K562 (cell line): ENCODE measurements around the gene NFKBIA. TPM values are rescaled to one million over a fixed set of nuclear protein-coding genes. Genes with fewer than 3 reads are reported as not detected.

Source experiments
- ATAC-seq: fragments of 200-7000 bp; cut with Tn5 transposase; 3 replicates; pipeline ENCODE4 v1.9.1; 2020; ENCODE audit warnings: moderate library complexity
- BruUV-seq: library from RNA; stranded (reverse); fragments of 400-500 nt; replicated peaks from 2 replicates; lab custom pipeline; 2021; lab: Mats Ljungman, UMichigan
- CTCF ChIA-PET: fragments of 300-600 bp; formaldehyde crosslinking; extraction: SDS; loops from one replicate; lab custom pipeline; 2021; ENCODE audit warnings: low intra/inter-chr PET ratio; lab: Yijun Ruan, JAX
- POLR2A ChIA-PET: fragments of 300-600, 350-650 bp; sonication (Branson Sonifier 250); formaldehyde crosslinking; extraction: SDS; loops from one replicate; lab custom pipeline; 2021; ENCODE audit warnings: antibody characterized with exemption, inconsistent platforms; lab: Yijun Ruan, JAX
- DNase-seq, 4 experiments: peaks; one replicate each; pipeline versions ENCODE4 v3.0.0 to v3.0.0-alpha.2; 2011 to 2018; ENCODE audit warnings: low spot score in 3 of 4, mixed read lengths in 3 of 4; ENCODE audit errors: extremely low read depth in 1 of 4
- FAIRE-seq: peaks from 2 replicates; lab custom pipeline; 2011; peaks lifted over from hg19 to GRCh38; lab: Jason Lieb, UNC
- H2AFZ ChIP-seq: 2 replicates; pipeline ENCODE4 v1.6.0; 2011; ENCODE audit warnings: low read depth, low read length, control low read depth, inconsistent platforms
- H3K27ac ChIP-seq: fragments of 200-600 bp; 3 replicates; pipeline ENCODE4 v1.8.0; 2011; ENCODE audit warnings: low read depth, mild to moderate bottlenecking, control low read depth, inconsistent platforms, low read length, moderate library complexity, mixed read lengths; ENCODE audit errors: extremely low read depth
- H3K27me3 ChIP-seq, 2 experiments: fragments of 300-600 bp in 1 of 2; 2 replicates in 1 of 2; 3 replicates in 1 of 2; pipeline versions ENCODE4 v1.6.0 to v1.8.0; 2011; ENCODE audit warnings: inconsistent platforms in 2 of 2, low read length in 2 of 2, mild to moderate bottlenecking in 1 of 2, mixed read lengths in 1 of 2, moderate library complexity in 1 of 2; ENCODE audit not compliant: control insufficient read depth in 2 of 2, insufficient read depth in 2 of 2
- H3K36me3 ChIP-seq: fragments of 300-600 bp; 3 replicates; pipeline ENCODE4 v1.8.0; 2011; ENCODE audit warnings: mild to moderate bottlenecking, low read length, inconsistent platforms; ENCODE audit not compliant: control insufficient read depth, insufficient read depth
- H3K4me1 ChIP-seq, 2 experiments: fragments of 200-600 bp in 1 of 2; replicated peaks in 1 of 2; 2 replicates in 1 of 2; 3 replicates in 1 of 2; pipeline versions ENCODE4 v1.5.1 to v1.8.0; 2011; ENCODE audit warnings: inconsistent platforms in 2 of 2, low read length in 2 of 2, mild to moderate bottlenecking in 1 of 2, mixed read lengths in 1 of 2, moderate library complexity in 1 of 2; ENCODE audit not compliant: control insufficient read depth in 2 of 2, insufficient read depth in 2 of 2
- H3K4me2 ChIP-seq: 2 replicates; pipeline ENCODE4 v1.6.1; 2011; ENCODE audit warnings: low read length, control low read depth, inconsistent platforms, mixed read lengths; ENCODE audit not compliant: insufficient read depth
- H3K4me3 ChIP-seq: fragments of 200-600 bp; sonication (generic), shearing (Covaris generic); 2 replicates; pipeline ENCODE4 v1.5.1; 2016; ENCODE audit warnings: control low read depth, inconsistent platforms
- H3K79me2 ChIP-seq: fragments of 200-600 bp; 3 replicates; pipeline ENCODE4 v1.8.0; 2011; ENCODE audit warnings: low read length, inconsistent platforms; ENCODE audit not compliant: control insufficient read depth, insufficient read depth
- H3K9ac ChIP-seq, 2 experiments: 2 replicates each; pipeline versions ENCODE4 v1.6.0 to v1.6.1; 2011; ENCODE audit warnings: low read depth in 2 of 2, low read length in 2 of 2, control low read depth in 1 of 2, inconsistent platforms in 1 of 2, mild to moderate bottlenecking in 1 of 2, mixed read lengths in 1 of 2; ENCODE audit not compliant: insufficient read depth in 1 of 2
- H3K9me1 ChIP-seq: one replicate; pipeline ENCODE4 v1.6.0; 2011; ENCODE audit warnings: inconsistent platforms, mild to moderate bottlenecking, low read length, moderate library complexity; ENCODE audit not compliant: control insufficient read depth, insufficient read depth
- H3K9me3 ChIP-seq: replicated peaks from 2 replicates; pipeline ENCODE4 v1.5.1; 2011; ENCODE audit warnings: low read depth, low read length, inconsistent platforms; ENCODE audit not compliant: control insufficient read depth, insufficient read depth
- H4K20me1 ChIP-seq: replicated peaks from 2 replicates; pipeline ENCODE4 v1.6.1; 2011; ENCODE audit warnings: low read length, inconsistent platforms, mixed read lengths; ENCODE audit not compliant: control insufficient read depth, insufficient read depth
- ADNP ChIP-seq: fragments of 200-800 bp; sonication (Bioruptor generic); IDR thresholded peaks from 2 replicates; pipeline ENCODE4 v1.6.1; 2016; ENCODE audit warnings: missing genetic modification characterization, missing compliant biosample characterization
- ATF7 ChIP-seq: fragments of 450-650 bp; IDR thresholded peaks from 2 replicates; pipeline ENCODE4 v1.7.1; 2014; ENCODE audit warnings: mild to moderate bottlenecking, moderate library complexity
- CXXC5 ChIP-seq: fragments of 250-450 bp; sonication (Bioruptor Pico); IDR thresholded peaks from 2 replicates; pipeline ENCODE4 v1.8.0; 2022; ENCODE audit warnings: inconsistent platforms, mild to moderate bottlenecking, moderate library complexity
- MEF2D ChIP-seq: conservative IDR thresholded peaks from 2 replicates; pipeline ENCODE4 v1.6.1; 2016; ENCODE audit warnings: low read depth, missing genetic modification characterization, missing compliant biosample characterization
- MEIS2 ChIP-seq: fragments of 450-650 bp; IDR thresholded peaks from 2 replicates; pipeline ENCODE4 v1.6.1; 2014; ENCODE audit warnings: mild to moderate bottlenecking; ENCODE audit not compliant: partially characterized antibody
- NEUROD1 ChIP-seq: fragments of 150-350 bp; IDR thresholded peaks from 2 replicates; pipeline ENCODE4 v1.6.1; 2014; ENCODE audit warnings: borderline replicate concordance, low read length, low read depth; ENCODE audit not compliant: partially characterized antibody
- NR3C1 ChIP-seq: sonication (generic); formaldehyde crosslinking; IDR thresholded peaks from 2 replicates; pipeline ENCODE4 v1.8.1; 2022; ENCODE audit warnings: missing genetic modification reagents
- PKNOX1 ChIP-seq: fragments of 450-650 bp; IDR thresholded peaks from 2 replicates; pipeline ENCODE4 v1.6.1; 2016
- SMARCE1 ChIP-seq: fragments of 450-650 bp; IDR thresholded peaks from 2 replicates; pipeline ENCODE4 v1.7.1; 2016; ENCODE audit warnings: mild to moderate bottlenecking
- TAL1 ChIP-seq: fragments of 450-650 bp; IDR thresholded peaks from 2 replicates; pipeline ENCODE4 v1.6.1; 2016; ENCODE audit warnings: mild to moderate bottlenecking
- TFAP4 ChIP-seq: sonication (generic); formaldehyde crosslinking; IDR thresholded peaks from 2 replicates; pipeline ENCODE4 v1.8.0; 2022; ENCODE audit warnings: missing genetic modification reagents, mild to moderate bottlenecking, moderate library complexity, borderline replicate concordance
- ZBTB17 ChIP-seq: fragments of 450-650 bp; formaldehyde crosslinking; IDR thresholded peaks from 2 replicates; pipeline ENCODE4 v1.4.0; 2020; ENCODE audit warnings: mild to moderate bottlenecking
- ZBTB9 ChIP-seq: fragments of 450-650 bp; formaldehyde crosslinking; IDR thresholded peaks from 2 replicates; pipeline ENCODE4 v1.4.0; 2020; ENCODE audit warnings: mild to moderate bottlenecking, moderate library complexity
- ZNF197 ChIP-seq: fragments of 200-800 bp; sonication (Bioruptor generic); IDR thresholded peaks from 2 replicates; pipeline ENCODE4 v1.6.1; 2016; ENCODE audit warnings: low read depth, missing genetic modification characterization, missing compliant biosample characterization
- ZNF584 ChIP-seq: fragments of 200-800 bp; sonication (Bioruptor generic); IDR thresholded peaks from 2 replicates; pipeline ENCODE4 v1.6.1; 2016; ENCODE audit warnings: low read depth, mild to moderate bottlenecking, missing genetic modification characterization, missing compliant biosample characterization
- ZNF707 ChIP-seq: fragments of 250-450 bp; sonication (Bioruptor Pico); conservative IDR thresholded peaks from 2 replicates; pipeline ENCODE4 v1.8.0; 2022; ENCODE audit warnings: inconsistent platforms, mild to moderate bottlenecking, moderate library complexity
- ZNF766 ChIP-seq: fragments of 200-800 bp; sonication (Bioruptor generic); conservative IDR thresholded peaks from 2 replicates; pipeline ENCODE4 v1.6.1; 2016; ENCODE audit warnings: missing genetic modification characterization, missing compliant biosample characterization
- WGBS: fragments of 100-300 bp; shearing (Covaris generic); methylation state at CpG from one replicate; pipeline ENCODE4 v1.1.6; 2016; ENCODE audit warnings: low coverage, mixed read lengths; ENCODE audit not compliant: insufficient coverage; ENCODE audit errors: missing lambda C conversion rate; 5-methylcytosine and 5-hydroxymethylcytosine counted together
- in situ Hi-C: fragments of 300-500 bp; cut with MboI; formaldehyde crosslinking; loops from 4 replicates; pipeline ENCODE4 v1.15.0; 2018; ENCODE audit warnings: inconsistent platforms, mixed read lengths
- intact Hi-C: fragments of 100-400 bp; cut with micrococcal nuclease; formaldehyde crosslinking; loops from 2 replicates; pipeline ENCODE4 v1.14.2; 2022
- polyA plus RNA-seq, 8 experiments: library from polyadenylated mRNA; depleted of rRNA in 4 of 8; stranded (reverse) in 5 of 8; unstranded in 3 of 8; fragments of >200 nt; fragmentation: Nextera tagmentation in 2 of 8; fragmentation: Illumina TruSeq in 1 of 8; extraction: Ambion mirVana in 2 of 8; extraction: Trizol in 1 of 8; gene quantifications; 2 replicates each; pipeline versions ENCODE4 v1.2.1 to v1.2.3, GENCODE V29; 2011 to 2014; ENCODE audit warnings: inconsistent platforms in 1 of 8, missing spikeins in 1 of 8
- total RNA-seq, 7 experiments: library from RNA; depleted of rRNA in 6 of 7; stranded (reverse); fragments of >200 nt in 6 of 7; fragmentation: Illumina TruSeq in 2 of 7; extraction: Trizol in 2 of 7; gene quantifications; 2 replicates each; pipeline versions ENCODE4 v1.2.1 to v1.2.3, GENCODE V29; 2011 to 2021; ENCODE audit warnings: low replicate concordance in 1 of 7

The NFKBIA gene
- total and polyA plus RNA-seq, 9 of the 15 experiments (the other 6 are each of a cell fraction or from before 2014, with no cell fraction given) = 6.9 to 31.8 (median 18.2) TPM

- peak; percentile 82 for TF ChIP-seq ZBTB9
- 0 out of 2 replicates have a peak, but pooled peaks have one; percentile 5 for TF ChIP-seq MEF2D (tag)
- no peak for TF ChIP-seq ZNF707 (CRISPR knock-in tag)
- TF ChIP-seq NR3C1 = no peak
- peak; percentile 57; the same call in 1 of the 2 replicates for TF ChIP-seq ZBTB17 (CRISPR knock-in tag)
- TF ChIP-seq ADNP (tag) = no peak
Observed at GRCh38 chr14:35366056-35366451, 38.5 kb downstream of the NFKBIA start (continued).

- DNase-seq (peak in 3 of 4 experiments; percentile 36 to 82 (median 71)), FAIRE-seq (peak; percentile 97), ATAC-seq (peak; percentile 56)
- Histone ChIP-seq H2AFZ (peak overlapping the region; percentile 92), H3K4me3 (no peak overlapping the region), H3K79me2 (no peaks in the 10 kb centered on the region; the same call in 2 of the 3 replicates), H3K4me1 (peaks cover 43 to 54% of the 10 kb centered on the region in 2 experiments), H3K36me3 (no peaks in the 10 kb centered on the region), H3K9me1 (no peaks in the 10 kb centered on the region), H3K27me3 (no peaks in the 10 kb centered on the region; a peak in 1 of 5 replicates), H3K9me3 (no peaks in the 10 kb centered on the region), H4K20me1 (no peaks in the 10 kb centered on the region), H3K27ac (peak overlapping the region; percentile 99), H3K4me2 (peak overlapping the region; percentile 47; the same call in 1 of the 2 replicates), H3K9ac (peak overlapping the region; percentile 81 to 88)
- BruUV-seq = no TSS peak
- ChIA-PET CTCF (no interaction called here), POLR2A (interaction anchor here (0.6 to 1.6 kb wide), 8 partner anchors 13 to 651 kb away, joined by 3 to 11 read pairs (median 3); partner anchors contain the start of gene CFL2)
- intact Hi-C loops (loop anchor here (5.0 kb wide), 3 partner anchors 33 to 73 kb away; partner anchors contain the start of genes NFKBIA and PSMA6), in situ Hi-C loops (no loop called here)
- WGBS = 41% methylated on average over 7 of the region's 13 CpGs
- peak; percentile 54; the same call in 1 of the 2 replicates for TF ChIP-seq ZNF197 (CRISPR knock-in tag)
- peak; percentile 66; the same call in 1 of the 2 replicates for TF ChIP-seq ZNF584
- TF ChIP-seq TFAP4 (CRISPR knock-in tag) = peak; percentile 68; the same call in 1 of the 2 replicates
- TF ChIP-seq PKNOX1 = peak; percentile 49
- peak; percentile 60 for TF ChIP-seq SMARCE1
- TF ChIP-seq CXXC5 = peak; percentile 53; the same call in 1 of the 2 replicates
- peak; percentile 43 for TF ChIP-seq NEUROD1
- TF ChIP-seq ZNF766 = 0 out of 2 replicates have a peak, but pooled peaks have one; percentile 27
- TF ChIP-seq TAL1 = peak; percentile 21; the same call in 1 of the 2 replicates
- peak; percentile 40 for TF ChIP-seq MEIS2
- TF ChIP-seq ATF7 = peak; percentile 52; the same call in 1 of the 2 replicates
Observed at GRCh38 chr14:35365130-35366055, 39.2 kb downstream of the NFKBIA start.
